ENCODE measurements around the gene AKT3.

DNA sequence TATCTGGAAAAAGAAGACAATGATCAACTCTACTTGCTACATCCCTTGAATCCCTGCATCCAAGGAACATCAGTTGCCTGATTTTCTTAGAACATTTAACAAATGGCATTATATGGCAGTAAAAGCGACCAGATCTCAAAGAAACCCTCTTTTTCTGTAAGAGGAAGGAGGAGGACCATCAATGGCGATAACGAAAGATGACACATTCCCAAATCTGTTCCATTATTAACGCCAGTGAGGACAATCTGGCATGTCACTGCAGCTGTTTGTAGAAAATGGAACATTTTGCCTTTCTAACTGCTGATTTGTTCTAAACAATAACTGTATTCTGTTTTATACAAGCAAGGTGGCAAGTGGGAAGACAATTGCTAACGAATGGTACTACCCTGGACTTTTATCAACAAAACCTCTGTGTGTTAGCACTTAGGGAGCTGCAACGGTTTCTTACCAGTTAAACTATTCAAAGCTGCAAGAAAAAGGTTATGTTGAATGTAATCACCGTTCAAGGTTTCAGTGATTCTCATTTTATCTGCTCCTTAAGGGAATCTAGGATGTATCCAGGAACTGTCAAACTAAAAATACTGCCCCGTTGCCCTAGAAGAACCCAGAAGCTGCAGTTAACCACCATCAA lies 342.3 kb downstream of the AKT3 start:
- TF ChIP-seq, protein P1, sequence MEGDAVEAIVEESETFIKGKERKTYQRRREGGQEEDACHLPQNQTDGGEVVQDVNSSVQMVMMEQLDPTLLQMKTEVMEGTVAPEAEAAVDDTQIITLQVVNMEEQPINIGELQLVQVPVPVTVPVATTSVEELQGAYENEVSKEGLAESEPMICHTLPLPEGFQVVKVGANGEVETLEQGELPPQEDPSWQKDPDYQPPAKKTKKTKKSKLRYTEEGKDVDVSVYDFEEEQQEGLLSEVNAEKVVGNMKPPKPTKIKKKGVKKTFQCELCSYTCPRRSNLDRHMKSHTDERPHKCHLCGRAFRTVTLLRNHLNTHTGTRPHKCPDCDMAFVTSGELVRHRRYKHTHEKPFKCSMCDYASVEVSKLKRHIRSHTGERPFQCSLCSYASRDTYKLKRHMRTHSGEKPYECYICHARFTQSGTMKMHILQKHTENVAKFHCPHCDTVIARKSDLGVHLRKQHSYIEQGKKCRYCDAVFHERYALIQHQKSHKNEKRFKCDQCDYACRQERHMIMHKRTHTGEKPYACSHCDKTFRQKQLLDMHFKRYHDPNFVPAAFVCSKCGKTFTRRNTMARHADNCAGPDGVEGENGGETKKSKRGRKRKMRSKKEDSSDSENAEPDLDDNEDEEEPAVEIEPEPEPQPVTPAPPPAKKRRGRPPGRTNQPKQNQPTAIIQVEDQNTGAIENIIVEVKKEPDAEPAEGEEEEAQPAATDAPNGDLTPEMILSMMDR (conservative IDR thresholded peaks at IDR 0.05 in 1 of 2, IDR thresholded peaks at IDR 0.05 in 1 of 2; ENCODE audit: low read depth in 1 of 2, low read length in 2 of 2), result no peak
- no peak for TF ChIP-seq EZH2 (IDR thresholded peaks at IDR 0.05; ENCODE audit: low read length, missing control alignments)

Data from fibroblast of lung (primary cell).